Measurements from ENCODE around the gene PHC2. TPM values are rescaled to one million over a fixed set of nuclear protein-coding genes. Genes with fewer than 3 reads are reported as not detected.
A peak's percentile ranks its signal among the peaks of the same experiment; 100 is the strongest.
"Not testable (repeated sequence)": the region's sequence is repeated elsewhere in the genome, so short reads cannot be mapped to it uniquely, and the experiment has no call there.

Gene PHC2
- total and polyA plus RNA-seq, 8 donors: 70.8 to 140 (median 109) TPM

GRCh38 chr1:33310702-33311101 lies 120.2 kb downstream of the PHC2 start:
- no peak for DNase-seq
- Histone ChIP-seq H3K9me3 (no peaks in the 10 kb centered on the region), H3K27ac (no peak overlapping the region), H3K27me3 (peaks cover 0 to 16% (median 12%) of the 10 kb centered on the region in 3 donors), H3K36me3 (no peaks in the 10 kb centered on the region), H3K4me3 (no peak overlapping the region), H3K4me1 (peaks cover 10 to 13% (median 11%) of the 10 kb centered on the region in 4 donors)
- 72 to 95% (median 79%) methylated on average over 7 to 8 of the region's 8 CpGs for WGBS, 5 donors
- TF ChIP-seq EP300 (IDR thresholded peaks at IDR 0.05): no peak
- no peak for TF ChIP-seq CTCF (IDR thresholded peaks at IDR 0.05)
- TF ChIP-seq POLR2A (IDR thresholded peaks at IDR 0.05): no peak
- TF ChIP-seq POLR2AphosphoS5 (IDR thresholded peaks at IDR 0.05): no peak
- intact Hi-C loops (cut with DNase I; ENCODE audit: low total_unique reads): no loop called here

DNA sequence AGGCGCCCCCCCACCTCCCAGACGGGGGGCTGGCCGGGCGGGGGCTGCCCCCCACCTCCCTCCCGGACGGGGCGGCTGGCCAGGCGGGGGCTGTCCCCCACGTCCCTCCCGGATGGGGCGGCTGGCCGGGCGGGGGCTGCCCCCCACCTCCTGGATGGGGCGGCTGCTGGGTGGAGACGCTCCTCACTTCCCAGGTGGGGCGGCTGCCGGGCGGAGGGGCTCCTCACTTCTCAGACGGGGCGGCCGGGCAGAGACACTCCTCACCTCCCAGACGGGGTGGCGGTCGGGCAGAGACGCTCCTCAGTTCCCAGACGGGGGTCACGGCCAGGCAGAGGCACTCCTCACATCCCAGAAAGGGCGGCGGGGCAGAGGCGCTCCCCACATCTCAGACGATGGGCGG lies 121.5 kb downstream of the PHC2 start:
- Histone ChIP-seq H3K27me3 (peaks cover 0 to 16% (median 12%) of the 10 kb centered on the region in 3 donors), H3K4me1 (peaks cover 10 to 13% (median 11%) of the 10 kb centered on the region in 4 donors)
- H3K4me3 ChIP-seq; intact Hi-C loops (cut with DNase I; ENCODE audit: low total_unique reads); H3K27ac ChIP-seq; H3K9me3 ChIP-seq; DNase-seq; H3K36me3 ChIP-seq: not testable (repeated sequence)
- 95 to 97% (median 96%) methylated on average over 10 to 31 of the region's 32 CpGs; no CpG with 5 or more reads in 1 of the 5 donors for WGBS, 5 donors

GRCh38 chr1:33307494-33307864 lies 123.4 kb downstream of the PHC2 start:
- no peak overlapping the region for H3K27ac ChIP-seq
- 55 to 79% (median 61%) methylated on average over 2 to 5 of the region's 5 CpGs for WGBS, 5 donors
- H3K9me3 ChIP-seq: no peaks in the 10 kb centered on the region
- peaks cover 0 to 16% (median 12%) of the 10 kb centered on the region in 3 donors for H3K27me3 ChIP-seq
- H3K4me1 ChIP-seq: peaks cover 10 to 13% (median 11%) of the 10 kb centered on the region in 4 donors
- no peak for DNase-seq
- no peaks in the 10 kb centered on the region for H3K36me3 ChIP-seq
- peak overlapping the region in 1 of 4 donors; percentile 33 for H3K4me3 ChIP-seq
- no peak for TF ChIP-seq EP300 (IDR thresholded peaks at IDR 0.05)
- intact Hi-C loops (cut with DNase I; ENCODE audit: low total_unique reads): no loop called here

- intact Hi-C loops (cut with DNase I; ENCODE audit: low total_unique reads): no loop called here
- 11 to 32% (median 17%) methylated on average over 40 to 113 of the region's 113 CpGs for WGBS, 5 donors
- peaks cover 0 to 16% (median 12%) of the 10 kb centered on the region in 3 donors for H3K27me3 ChIP-seq
- TF ChIP-seq EP300 (IDR thresholded peaks at IDR 0.05): no peak
- TF ChIP-seq CTCF (IDR thresholded peaks at IDR 0.05): no peak
- no peak for TF ChIP-seq POLR2A (IDR thresholded peaks at IDR 0.05)
- TF ChIP-seq POLR2AphosphoS5 (IDR thresholded peaks at IDR 0.05): no peak
- H3K9me3 ChIP-seq: no peaks in the 10 kb centered on the region
- H3K4me1 ChIP-seq: peaks cover 10 to 15% (median 12%) of the 10 kb centered on the region in 4 donors
- H3K36me3 ChIP-seq: no peaks in the 10 kb centered on the region
- H3K27ac ChIP-seq: no peak overlapping the region
- peak in 1 of 2 donors; percentile 81 for DNase-seq
- H3K4me3 ChIP-seq: peak overlapping the region; percentile 31 to 50 (median 32)
These were observed 124.0 kb downstream of the PHC2 start for GRCh38 chr1:33306653-33307493.

DNA sequence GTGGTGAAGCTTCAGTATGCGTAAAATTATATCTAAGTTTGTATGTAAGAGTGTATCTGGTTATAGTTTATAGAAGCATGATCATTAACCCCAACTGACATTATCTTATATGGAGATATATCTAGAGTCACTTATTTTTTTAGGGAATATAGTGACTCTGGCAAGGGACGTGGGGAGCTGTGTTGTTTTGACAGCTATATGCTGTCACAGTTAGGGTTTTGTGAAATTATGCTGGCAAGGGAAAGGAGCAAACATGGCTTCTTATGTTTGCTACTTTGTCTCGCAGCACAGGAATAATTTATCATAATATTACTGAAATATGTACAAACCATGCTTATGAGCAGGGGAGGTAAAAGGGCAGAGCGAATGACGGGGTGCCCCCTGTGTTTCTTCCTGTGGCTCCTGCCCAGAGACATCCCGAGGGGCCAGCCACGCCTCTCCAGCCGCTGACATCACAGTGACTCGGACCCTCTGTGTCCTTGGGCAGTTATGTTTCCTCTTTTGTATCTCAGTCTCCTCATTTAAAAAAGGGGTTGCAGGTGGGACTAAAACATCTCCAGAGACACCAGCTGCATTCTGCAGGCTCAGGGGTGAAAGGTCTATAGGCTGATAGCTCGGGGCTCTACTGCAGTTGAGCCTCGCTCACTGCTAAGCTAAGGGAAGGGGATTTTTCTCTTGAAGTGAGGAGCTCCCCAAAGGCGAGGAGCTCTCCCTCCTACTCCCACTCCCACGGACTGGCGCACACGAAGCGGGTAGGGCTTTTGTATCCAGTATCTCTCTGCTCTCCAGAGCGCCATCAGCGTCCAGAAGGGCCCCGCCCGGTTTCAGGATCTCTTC lies 124.9 kb downstream of the PHC2 start:
- intact Hi-C loops (cut with DNase I; ENCODE audit: low total_unique reads): no loop called here
- Histone ChIP-seq H3K27ac (no peak overlapping the region), H3K36me3 (no peaks in the 10 kb centered on the region), H3K4me1 (peaks cover 11 to 22% (median 15%) of the 10 kb centered on the region in 4 donors), H3K9me3 (no peaks in the 10 kb centered on the region), H3K27me3 (peaks cover 0 to 16% (median 12%) of the 10 kb centered on the region in 3 donors), H3K4me3 (peak overlapping the region in 3 of 4 donors; percentile 31 to 50 (median 33))
- no peak for DNase-seq
- WGBS, 5 donors: 54 to 70% (median 56%) methylated on average over 19 to 20 of the region's 20 CpGs
- no peak for TF ChIP-seq EP300 (IDR thresholded peaks at IDR 0.05)
- TF ChIP-seq CTCF (IDR thresholded peaks at IDR 0.05): no peak
- no peak for TF ChIP-seq POLR2AphosphoS5 (IDR thresholded peaks at IDR 0.05)
- TF ChIP-seq POLR2A (IDR thresholded peaks at IDR 0.05): no peak
